Frontal cortex (tissue), 4 donors: ENCODE measurements around the gene SALL1. TPM values are rescaled to one million over a fixed set of nuclear protein-coding genes. Genes with fewer than 3 reads are reported as not detected.

Source experiments
- DNase-seq, 2 donors: peaks; one replicate each; pipeline ENCODE4 v3.0.0; 2012; ENCODE audit warnings: low spot score in 2 of 2
- FAIRE-seq: peaks from 2 replicates; lab custom pipeline; 2012; peaks lifted over from hg19 to GRCh38; lab: Jason Lieb, UNC
- total RNA-seq: library from RNA; depleted of rRNA; stranded (reverse); fragments of >200 nt; gene quantifications from one replicate; pipeline ENCODE4 v1.2.3, GENCODE V29; 2014
- donor health status: control.
- donor health status: control.
- donor health status: control.

SALL1 gene
- total RNA-seq, 1 donor from 2014 or later, result 5.3 TPM

DNA sequence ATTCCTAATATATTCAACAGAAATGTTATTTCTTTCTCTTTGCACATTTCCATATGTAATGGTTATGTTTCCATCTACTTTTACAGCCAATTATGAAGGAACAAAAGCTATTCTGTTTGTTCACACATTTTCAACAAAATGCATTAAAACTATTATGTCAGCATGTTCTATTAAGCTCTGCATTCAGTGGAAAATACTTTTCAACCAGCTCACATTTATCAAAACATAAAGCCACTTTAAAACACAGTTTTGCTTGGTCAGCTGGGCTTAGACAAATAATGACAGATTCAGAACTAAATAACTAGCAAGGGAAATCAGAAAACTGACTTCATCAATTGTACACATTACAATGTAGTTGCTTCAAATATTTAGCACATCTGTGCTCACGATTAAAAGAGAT is 6.9 kb downstream of the SALL1 start:
- peak; percentile 17 for FAIRE-seq
- DNase-seq, result no peak

DNA sequence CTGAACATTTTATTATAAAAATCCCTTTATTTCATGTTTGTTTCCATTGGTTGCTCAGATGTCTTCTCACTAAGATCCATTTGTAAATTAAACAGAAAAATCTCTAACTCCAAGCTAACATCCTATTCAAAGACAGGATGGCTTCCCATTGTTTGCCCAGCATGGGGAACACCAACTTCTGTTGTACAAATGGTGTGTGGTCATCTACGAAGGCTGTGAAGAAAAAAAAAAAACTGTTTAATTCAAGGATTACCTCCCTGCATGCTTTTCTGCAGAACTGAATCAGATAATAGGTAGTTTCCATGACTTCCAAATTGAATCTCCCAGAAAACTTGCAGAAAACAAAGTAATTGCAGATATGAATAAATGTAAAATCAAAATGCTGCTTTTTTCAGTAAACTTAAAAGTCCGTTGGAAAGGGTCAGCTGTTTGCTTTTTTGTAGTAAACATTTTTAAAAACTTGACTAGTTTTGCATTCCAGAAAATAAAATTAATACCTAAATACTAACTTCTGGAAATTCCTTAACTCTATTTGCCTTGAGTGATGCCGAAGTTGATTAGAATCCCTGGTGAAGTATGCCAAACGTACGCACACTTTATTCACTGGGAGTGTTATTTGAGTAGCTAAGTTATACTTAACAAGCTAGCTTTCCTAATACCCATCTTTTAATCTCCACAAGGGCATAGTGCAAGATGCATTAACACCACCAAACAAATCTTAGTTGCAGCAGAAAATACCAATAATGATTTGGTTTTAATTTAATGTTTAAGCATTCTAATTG is 7.7 kb downstream of the SALL1 start:
- no peak for FAIRE-seq
- DNase-seq, result no peak

DNA sequence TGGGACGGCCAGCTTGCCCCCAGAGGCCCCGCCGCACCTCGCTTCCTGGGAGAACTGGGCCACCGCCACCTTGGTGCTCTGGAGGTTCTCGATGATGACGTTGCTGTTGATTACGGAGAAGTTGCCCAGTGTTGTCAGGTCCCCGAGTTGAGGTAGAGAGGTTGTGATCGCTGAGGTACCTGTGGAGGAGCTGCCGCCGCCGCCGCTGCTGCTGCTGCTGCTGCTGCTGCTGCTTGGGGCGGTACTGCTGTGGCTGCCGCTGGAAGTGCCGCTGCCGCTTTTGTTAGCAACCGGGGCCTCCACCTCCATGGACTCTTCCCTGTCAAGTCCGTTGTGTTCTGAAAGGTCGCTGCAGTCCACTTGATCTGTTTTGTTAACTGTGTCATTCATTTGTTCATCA is 9.5 kb downstream of the SALL1 start:
- DNase-seq (no peak), FAIRE-seq (no peak)

DNA sequence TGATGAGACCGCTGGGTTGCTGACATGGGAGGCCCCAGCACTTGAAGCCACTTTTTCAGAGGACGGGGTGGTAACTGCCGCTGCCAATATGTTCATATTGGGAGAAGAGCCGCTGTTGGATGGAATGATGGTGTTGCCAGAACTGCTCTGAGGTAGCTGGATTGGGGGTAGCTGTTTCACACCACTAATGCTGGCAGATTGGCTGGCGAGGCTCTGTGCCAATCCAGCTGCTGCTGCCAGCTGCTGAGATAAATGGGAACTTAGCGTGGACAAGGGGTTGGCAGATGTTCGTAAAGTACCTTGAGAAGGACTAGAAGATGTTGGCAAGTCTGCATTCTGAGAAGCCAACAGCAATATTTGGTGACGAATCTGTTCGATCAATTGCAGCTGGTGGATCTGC is 10.0 kb downstream of the SALL1 start:
- no peak for FAIRE-seq
- no peak for DNase-seq

DNA sequence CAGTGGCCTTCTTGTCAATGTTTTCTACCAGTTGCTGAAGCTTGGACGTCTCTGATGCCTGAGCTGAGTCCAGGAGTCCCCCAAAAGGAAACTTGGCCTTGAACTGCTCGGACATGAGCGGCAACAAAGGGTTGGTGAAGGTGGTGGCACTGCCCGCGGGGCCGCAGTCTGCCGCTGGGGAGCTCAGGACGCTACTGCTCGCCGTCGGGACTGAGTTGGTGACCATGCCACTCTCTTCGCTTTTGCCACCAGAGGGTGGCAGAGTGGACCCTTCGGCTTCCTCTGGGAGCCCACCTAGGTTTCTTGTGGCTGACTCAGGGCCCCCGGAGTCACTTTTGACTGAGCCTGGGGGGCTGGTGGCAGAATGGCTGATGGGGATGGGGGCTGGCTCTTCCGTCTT is 11.0 kb downstream of the SALL1 start:
- FAIRE-seq (no peak), DNase-seq (no peak)

DNA sequence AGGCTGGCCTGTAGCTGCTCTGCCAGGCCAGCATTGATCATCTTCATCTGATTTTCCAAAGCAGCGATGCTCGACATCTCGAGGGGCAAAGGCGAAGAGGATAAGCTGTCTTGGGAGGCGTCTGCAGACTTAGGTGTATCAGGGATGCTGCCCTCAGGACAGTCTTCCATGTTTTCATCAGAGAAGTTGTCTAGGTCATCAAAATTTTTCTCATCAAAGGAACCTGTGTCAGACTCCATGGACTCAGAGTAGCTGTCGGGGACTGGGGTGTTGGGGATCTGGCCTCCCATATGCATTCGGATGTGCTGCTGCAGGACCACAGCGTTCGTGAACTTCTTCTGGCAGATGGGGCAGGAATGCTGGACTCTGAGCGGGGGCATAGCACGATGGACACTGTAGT is 11.5 kb downstream of the SALL1 start:
- FAIRE-seq, result no peak
- DNase-seq, result no peak

DNA sequence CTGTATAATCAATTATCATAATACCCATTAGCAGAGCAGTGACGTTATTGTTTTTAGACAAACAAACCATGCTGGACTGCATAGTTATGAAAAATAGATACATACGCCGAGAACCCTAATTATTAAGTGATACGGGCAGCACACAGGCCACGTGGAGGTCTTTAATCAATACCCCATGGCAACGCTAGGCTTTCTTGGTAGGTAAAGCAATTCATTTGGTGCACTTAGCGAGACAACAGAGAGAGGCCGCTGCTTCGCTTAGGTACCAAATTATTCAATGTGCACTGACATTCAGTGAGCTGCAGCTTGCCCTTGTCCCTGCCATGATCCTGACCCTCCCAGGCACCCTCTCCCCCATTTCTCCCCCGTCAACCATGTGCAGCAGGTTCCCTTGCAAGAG is 12.9 kb downstream of the SALL1 start:
- DNase-seq (no peak), FAIRE-seq (no peak)

DNA sequence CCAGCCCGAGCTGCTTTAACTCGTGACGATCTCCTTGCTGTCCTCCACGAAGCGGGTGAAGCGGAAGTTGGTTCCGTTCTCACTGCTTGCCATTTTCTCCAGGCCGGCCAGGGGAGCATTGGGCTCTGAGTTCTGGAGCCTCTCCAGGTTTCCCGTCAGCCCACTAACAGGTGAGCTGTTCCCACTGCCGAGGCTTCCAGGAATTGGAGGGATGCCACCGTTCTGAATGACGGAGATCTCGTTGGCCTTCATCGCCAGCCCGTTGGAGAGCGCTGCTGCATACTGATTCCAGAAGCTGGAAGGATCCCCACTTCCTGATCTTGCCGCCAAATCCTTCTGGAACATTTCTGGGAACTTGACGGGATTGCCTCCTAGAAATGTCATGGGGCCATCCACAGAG is 14.0 kb downstream of the SALL1 start:
- FAIRE-seq, result no peak
- no peak for DNase-seq

DNA sequence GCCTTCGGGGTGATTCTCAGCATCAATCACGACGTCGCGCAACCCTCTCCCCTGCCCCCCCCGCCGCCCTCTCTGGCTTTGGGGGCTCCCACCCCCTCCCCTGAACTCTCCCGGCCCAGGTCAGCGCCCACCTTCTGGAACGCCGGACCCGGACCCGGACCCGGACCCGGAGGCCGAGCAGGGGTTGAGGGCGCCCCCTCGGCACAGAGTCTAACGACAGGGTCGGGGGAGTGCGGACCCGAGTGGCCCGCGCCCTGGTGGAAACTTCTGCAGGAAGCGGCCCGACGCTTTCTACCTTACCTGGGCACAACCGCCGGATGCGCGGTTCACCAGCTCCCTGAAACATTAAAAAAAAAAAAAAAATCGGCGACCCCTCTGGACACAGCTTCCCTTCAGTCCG is 16.2 kb downstream of the SALL1 start:
- DNase-seq, result no peak

DNA sequence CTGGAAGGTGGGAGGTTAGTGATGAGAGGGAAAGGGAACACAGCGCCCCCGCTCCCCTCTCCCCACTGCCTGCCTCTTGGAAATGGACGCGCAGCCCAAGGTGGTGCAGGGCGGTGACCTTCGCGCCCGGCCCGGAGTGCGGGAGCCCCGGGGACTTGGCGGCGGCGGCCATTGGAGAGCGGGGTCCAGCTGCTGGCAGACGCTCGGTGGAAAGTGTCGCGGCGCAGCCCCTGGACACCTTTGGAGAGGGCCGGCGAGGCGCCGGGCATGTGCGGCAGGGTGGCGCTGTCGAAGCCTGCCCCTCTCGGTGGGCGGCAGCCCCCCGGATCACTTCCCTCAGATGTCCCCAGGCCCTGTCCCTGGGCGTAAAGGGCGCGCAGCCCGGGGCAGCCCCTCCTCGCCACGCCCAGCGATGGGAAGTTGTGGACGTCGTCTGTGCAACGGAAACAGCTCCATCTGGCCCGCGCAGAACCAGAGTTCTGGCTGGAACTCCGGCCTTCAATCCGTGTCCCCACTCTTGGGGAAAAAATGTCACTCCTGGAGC is 16.7 kb downstream of the SALL1 start:
- FAIRE-seq (no peak), DNase-seq (no peak)

More for the DNA sequence above, 16.2 kb downstream of the SALL1 start:
- no peak for FAIRE-seq

DNA sequence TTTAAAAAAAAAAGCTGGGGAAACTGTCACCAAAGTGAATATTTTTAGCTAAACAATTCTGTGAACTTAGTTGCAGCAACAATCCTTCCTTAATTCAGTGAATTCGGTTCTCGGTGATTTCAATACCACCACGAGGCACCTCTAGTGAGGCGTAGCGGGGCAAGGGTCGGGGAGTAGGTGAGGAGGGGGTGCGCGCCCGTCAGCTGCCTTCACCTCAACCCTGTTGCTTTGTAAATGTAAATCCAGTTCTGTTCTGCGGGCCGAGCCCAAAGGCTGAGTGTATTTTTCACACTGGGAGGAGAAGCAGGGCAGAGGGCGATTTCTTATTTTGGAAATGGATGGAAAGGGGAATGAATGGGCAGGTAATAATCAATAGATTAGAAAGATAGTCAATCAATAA is 17.4 kb downstream of the SALL1 start:
- DNase-seq (no peak), FAIRE-seq (no peak)

DNA sequence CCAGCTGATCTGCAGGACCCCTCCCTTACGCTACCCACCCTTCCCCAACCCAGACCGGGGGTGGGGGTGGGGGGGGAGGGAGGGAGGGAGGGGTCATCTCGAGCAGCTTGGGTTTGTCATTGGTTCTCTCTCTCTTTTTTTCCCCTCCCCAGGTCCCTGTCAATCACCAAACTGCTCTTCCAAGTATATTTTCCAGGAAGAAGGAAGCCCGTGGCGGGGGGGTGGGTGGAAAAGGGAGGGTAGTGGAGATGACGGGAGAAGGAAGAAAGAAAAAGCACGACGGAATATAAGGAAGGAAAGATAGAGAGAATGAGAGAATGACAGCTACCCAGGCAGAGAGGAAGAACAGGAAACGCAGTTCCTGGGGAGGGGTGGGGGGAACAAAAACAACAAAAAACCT is 17.9 kb downstream of the SALL1 start:
- DNase-seq (no peak), FAIRE-seq (no peak)

DNA sequence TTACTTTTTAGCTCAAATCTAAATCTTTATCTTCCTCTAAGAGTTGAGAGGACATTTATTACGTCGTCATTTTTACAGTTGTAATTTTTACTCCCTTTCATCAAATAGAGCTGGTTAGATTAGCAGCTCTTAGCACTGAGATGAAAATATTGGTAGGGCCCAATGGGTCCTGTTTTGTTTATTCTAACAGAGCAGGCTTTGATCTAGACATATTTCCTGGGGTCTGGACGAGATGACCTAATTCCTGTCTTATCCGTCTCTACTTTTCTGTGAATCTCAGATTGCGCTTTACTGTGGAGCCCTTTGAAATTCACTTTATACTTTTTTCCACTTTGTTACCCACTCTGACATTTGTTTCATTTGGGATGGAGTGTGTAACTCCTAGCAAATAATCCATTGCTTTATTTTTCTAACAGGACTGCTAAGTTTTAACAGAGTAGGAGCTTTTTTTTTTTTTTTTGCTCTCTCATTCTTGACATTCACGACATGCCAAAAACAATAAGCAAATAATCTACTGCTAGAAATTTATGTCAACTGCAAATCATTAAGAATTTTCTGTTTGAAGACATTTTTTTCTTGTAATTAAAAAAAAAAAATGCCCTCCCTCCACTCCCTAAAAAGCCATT is 18.5 kb downstream of the SALL1 start:
- no peak for DNase-seq
- no peak for FAIRE-seq

DNA sequence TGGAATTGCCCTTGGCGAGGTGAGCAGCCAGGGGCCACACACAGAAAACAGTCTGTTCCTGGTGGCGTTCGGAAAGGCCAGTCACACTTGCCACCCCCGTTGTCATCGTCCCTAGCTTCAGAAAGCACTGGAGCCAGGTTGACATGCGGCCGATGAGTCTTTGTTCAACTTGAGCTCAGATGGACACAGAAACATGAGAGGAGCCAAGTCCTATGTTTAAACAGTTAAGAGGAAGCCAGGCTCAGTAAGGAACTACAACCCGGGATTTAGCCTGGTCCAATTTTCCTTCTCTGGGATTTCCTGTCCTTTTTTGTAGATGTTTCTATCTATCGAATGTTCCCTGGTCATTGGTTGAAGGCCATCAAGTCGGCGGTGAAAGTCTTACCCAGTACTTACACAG is 19.5 kb downstream of the SALL1 start:
- DNase-seq (no peak), FAIRE-seq (no peak)

DNA sequence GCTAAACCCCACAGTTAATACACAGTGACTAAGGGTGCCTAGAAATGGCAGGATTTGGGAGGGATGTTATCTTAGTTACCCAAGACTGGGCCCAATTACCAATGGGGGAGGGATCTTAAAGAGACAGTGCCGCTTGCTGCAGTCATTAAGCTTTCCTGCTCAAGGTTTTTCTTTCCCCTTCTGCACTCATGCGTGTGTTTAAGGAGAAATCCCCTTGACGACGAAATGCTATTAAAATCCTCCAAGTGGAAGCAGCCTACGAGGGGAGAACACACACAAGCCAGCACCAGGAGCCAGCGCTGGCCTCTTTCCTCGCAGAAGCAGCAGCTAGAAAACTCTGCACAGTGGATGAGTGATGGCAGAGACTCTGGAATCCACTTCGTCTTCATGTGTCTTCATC is 22.0 kb downstream of the SALL1 start:
- no peak for DNase-seq
- no peak for FAIRE-seq

DNA sequence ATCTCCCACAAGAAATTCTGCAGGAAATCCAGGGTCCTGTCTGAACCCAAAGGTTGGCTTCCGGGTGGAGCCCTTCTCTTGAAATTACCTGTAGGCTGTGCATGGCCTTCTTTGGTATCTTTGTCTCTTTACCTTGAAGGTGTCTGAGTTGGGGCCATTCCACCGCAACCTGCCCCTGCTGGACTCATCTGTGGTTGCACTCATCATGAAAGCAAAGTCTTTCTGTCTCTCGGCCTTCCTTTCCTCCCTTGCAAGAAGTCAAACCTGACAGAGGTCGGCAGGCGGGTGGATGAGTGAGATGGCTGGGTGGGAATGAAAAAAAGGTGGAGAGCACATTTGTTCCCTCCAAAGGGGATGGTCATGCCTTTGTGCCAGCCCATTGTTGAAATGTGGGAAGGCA is 25.1 kb downstream of the SALL1 start:
- DNase-seq (no peak), FAIRE-seq (no peak)

DNA sequence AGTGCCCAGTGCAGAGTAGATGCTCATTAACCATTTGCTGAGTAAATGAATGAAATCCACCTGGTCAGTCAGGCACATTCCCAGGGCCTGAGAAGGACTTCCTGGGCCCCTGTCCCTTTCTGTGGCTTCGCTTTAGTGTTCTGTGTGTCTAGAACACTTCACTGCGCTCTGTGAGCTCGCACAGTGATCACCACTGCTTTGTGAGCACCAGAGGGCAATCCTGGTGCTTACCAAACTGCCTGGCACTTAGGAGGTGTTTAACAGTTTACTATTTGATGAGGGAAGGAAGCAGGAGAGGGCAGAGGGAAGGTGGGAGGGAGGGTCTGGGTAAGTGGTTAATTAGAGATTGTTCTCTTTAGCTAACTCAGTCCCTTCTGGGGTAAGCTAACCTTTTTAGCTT is 26.2 kb downstream of the SALL1 start:
- DNase-seq (no peak), FAIRE-seq (no peak)

DNA sequence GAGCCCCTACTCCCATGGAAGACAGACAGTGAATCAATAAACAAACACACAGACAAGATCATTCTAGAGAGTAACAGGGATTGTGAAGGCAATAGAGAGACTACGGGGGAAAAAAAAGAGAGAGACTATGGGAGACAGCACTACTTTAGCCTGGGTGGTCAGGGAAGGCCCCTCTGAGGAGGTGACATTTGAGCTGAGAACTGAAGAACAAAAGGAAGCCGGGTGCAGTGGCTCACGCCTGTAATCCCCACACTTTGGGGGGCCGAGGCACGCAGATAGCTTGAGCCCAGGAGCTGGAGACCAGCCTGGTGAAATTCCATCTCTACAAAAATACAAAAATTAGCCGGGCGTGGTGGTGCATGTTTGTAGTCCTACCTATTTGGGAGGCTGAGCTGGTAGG is 29.2 kb downstream of the SALL1 start:
- FAIRE-seq (no peak), DNase-seq (no peak)

DNA sequence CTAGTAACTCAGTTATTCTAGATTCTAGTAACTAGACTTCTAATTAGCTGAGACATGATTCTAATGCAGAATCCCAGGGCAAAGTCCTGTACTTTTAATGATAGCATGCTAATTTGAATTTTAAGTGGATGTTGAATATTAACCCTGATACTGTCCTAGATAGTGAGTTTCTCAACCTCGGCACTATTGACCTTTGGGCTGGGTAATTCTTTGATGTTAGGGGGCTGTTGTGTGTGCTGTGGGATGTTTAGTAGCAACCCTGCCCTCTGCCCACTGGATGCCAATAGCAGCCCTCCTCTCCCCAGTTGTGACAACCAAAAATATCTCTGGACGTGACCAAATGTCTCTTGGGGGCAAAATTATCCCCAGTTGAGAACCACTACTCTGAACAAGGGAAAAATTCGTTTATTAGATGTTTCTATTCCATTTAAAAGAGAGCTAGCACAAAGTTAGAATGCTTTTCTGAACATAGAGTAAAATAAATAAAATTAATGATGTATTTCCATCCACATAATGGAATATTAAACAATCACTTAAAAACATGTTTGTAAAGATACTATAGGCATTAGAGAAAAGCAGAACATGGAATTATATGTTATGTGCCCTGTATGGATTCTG is 30.2 kb downstream of the SALL1 start:
- FAIRE-seq, result no peak
- DNase-seq, result no peak

DNA sequence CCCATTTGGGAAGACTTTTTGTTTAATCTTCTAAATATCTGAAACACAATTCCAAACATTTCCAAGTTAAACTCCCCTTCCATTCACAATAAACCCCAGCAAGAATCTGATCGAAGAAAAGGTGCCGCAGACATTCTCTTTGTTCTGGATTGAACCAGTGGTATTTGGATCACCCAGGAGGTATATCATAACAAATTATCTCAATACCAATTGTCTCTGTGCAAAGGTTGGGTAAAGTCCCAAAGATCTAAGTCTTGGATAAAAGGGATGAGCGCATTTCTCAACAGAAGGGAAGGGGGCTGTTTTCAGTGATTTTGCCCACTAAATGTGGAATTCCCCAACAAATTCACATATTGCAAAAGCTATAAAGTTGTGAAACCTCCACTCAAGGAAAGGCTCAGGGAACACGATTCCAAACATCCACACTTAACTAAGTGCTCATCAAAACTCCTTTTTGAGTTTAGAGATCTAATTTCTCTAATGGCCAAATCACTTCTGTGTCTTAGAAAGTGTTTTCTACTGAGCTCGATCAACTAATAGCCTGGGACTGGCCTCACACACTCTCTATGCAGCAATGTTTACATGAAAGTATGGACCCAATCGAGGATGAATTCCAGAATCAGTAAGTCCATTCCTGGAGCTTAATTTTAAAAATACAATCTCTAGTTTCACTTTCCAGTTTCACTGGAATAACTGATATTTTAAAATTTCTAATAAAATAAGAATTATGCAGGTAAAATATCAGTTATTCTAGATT is 30.9 kb downstream of the SALL1 start:
- no peak for DNase-seq
- FAIRE-seq, result no peak
